Measurements from ENCODE around the gene SIRT3.
"Not testable (repeated sequence)": the region's sequence is repeated elsewhere in the genome, so short reads cannot be mapped to it uniquely, and the experiment has no call there.

Gene SIRT3

GRCh38 chr11:240315-240714 is 4.2 kb upstream of the SIRT3 start:
- no peak for DNase-seq (ENCODE audit: low spot score)

- DNase-seq (ENCODE audit: low spot score), result not testable (repeated sequence)
These were observed 2.2 kb upstream of the SIRT3 start for GRCh38 chr11:238346-238745.

DNA sequence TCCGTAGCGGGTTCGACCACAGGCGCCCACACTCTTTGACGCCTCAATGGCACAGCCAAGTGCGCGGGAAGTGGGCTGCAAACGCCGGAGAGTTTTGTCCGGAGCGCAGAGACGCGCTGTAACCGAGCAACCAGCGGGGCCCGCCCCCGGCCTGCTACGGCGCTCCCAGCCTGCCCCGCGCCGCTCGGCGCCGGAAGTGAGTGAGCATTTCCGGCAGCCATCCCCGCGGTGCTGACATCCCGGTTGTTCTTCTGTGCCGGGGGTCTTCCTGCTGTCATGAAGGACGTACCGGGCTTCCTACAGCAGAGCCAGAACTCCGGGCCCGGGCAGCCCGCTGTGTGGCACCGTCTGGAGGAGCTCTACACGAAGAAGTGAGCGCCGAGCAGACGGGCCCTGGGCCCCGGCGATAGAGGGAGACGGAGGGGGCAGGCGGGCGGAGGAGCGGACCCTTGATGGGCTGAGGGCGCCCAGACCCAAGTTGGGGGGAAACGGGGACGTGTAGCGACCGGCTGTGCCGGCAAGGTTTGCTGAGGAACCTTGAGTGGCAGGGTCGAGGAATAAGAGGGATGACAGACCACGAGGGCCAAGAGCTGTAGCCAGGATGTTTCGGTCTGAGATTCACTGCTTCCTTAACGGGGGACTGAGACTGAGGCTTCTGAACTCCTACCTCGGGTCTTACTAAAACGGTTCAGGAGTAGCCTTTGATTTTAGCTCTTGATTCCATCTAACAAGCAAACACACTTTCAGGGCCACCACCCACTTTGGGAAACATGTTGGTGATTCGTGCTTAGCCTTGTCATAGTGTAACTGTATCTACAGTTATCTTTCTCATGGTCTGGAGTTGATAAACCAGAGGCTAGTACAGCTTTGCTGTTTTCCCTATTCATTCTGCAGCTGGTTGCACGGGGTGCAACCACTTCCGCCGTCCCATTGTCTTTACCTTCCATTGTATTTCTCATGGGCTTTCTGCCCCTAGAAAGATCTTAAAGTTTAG is 929 bp upstream of the SIRT3 start, which contains the start of gene PSMD13:
Gene PSMD13, plus strand, starts transcription at position 203 of the 994 bp plus-strand sequence. Its CDS starts 74 bp downstream, at position 277.
- peak; percentile 81 for DNase-seq (ENCODE audit: low spot score)

GRCh38 chr11:235609-235996 is 539 bp downstream of the SIRT3 start:
- no peak for DNase-seq (ENCODE audit: low spot score)

GRCh38 chr11:235180-235579 is 962 bp downstream of the SIRT3 start:
- no peak for DNase-seq (ENCODE audit: low spot score)

- DNase-seq (ENCODE audit: low spot score), result no peak
These were observed 3.2 kb downstream of the SIRT3 start for GRCh38 chr11:232783-233565.

GRCh38 chr11:230431-230830 is 5.7 kb downstream of the SIRT3 start:
- DNase-seq (ENCODE audit: low spot score), result no peak

- DNase-seq (ENCODE audit: low spot score), result no peak
These were observed 8.2 kb downstream of the SIRT3 start for GRCh38 chr11:227824-228379.

DNA sequence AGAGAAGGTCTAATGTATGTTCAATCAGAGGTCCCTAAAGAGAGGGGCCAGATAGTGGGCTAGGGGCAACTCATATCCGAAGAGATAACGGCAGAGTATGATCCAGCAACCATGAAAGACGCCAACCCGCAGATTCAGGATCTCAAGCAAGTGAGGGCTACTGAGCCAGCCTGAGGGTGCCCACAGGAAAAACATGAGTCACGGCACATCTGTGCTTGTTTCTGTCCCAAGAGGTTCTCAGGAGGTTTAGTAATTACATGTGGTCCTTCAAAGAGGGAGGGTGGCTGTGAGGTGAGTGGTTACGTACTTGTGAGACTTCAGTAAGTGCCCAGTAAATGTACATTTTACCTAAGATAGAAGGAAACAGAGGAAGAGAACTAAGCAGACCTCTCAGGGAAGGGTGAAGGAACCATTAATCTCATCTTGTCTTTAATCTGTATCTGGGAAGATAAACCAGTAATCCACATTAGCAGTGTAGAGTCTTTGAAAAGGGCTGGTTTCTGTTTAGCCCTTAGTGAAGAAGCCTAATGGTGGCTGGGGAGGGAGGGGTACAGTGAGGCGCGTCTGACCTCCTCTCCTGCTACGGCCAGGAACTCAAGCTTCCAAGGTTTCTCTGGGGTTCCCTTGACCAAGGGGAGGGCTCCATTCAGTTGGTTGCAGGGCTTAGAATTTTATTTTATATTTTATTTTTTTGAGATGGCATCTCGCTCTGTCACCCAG is 10.2 kb downstream of the SIRT3 start:
- DNase-seq (ENCODE audit: low spot score), result no peak

GRCh38 chr11:224424-224823 is 11.7 kb downstream of the SIRT3 start:
- DNase-seq (ENCODE audit: low spot score), result no peak

GRCh38 chr11:223884-224283 is 12.3 kb downstream of the SIRT3 start:
- DNase-seq (ENCODE audit: low spot score), result no peak

DNA sequence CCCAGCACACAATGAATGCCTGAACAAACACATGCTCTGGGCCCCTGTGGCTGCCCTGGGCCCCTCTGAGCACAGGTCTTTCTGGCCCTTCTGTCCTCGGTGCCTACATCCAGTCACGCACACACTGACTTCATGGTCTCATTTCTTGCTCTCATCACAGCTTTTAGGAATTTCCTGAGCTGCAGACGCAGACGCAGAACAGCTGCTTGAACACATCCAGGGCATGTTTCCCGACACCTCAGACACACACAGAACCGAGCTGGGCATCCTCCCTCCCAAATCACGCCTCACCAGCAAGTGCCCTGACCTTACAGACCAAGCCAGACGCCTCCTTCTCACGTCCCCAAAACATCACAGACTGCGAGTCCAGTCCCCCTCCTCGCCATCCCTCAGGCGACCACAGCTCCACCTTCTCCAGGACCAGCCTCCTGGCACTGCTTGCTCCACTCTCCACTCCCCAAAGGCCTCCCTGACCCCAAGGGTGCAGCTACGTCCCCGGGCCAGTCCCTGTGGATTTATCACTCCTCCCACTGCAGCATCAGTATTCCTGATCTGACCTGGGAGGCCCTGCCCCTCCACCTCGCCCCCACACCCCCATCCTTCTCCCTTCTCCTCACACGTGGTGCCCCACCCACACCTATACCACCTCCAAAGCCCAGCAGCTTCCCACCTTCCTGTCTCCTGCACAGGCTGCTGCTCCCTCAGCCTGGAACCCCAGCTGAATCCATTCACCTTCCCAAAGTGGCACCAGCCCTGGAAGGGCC is 12.9 kb downstream of the SIRT3 start:
- no peak for DNase-seq (ENCODE audit: low spot score)

DNA sequence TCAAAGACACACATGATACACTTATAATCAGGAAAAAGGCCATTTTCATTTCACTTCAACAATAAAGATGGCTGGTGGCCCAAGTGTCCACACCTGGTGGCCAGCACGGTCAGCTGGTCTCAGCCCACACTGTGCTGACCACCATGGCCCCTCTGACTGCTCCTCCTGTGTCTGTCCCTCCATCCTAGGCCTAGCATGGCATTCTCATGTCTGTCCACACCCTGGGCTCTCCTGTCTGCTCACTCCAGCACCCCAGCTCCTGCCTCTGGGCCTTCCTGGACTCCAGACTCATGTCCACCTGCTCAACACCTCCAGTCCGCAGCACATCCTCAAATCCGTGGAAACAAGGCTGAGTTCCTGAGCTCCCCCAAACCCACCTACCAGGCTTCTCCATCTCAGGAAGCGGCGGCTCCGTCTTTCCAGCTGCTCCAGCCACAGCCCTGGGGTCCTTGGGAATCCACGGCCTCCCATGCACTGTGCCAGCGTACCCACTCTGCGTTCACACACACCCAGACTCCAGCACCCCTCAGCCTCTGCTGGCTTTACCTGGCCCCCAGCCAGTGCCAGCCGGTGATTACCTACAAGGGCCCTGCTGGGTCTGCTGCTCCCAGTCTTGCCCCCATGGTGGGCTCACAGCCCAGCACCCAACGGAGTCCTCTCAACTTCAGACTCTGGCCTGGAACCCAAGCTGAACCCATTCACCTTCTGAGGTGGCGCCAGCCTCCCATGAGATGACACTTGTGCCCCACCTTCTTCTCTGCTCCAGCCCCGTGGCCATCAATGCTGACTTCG is 13.9 kb downstream of the SIRT3 start:
- DNase-seq (ENCODE audit: low spot score), result no peak

DNA sequence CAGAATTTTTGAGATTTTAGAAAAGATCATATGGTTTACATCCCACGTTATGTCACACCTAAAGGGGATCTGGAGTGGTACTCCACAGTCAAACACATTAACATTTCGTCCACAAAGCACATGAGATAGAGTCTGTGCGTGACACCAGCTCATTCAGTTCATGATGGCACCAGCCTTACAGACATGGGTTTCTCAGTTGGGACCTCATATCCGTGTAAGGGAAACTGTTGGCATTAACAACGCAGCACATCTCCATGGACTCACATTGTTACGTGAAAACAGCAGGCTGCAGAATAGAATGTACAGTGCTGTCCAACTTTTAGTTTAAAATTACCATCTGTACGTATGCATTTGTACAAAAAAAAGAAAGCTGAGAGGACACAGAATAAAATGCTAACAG is 14.6 kb downstream of the SIRT3 start:
- no peak for DNase-seq (ENCODE audit: low spot score)

DNA sequence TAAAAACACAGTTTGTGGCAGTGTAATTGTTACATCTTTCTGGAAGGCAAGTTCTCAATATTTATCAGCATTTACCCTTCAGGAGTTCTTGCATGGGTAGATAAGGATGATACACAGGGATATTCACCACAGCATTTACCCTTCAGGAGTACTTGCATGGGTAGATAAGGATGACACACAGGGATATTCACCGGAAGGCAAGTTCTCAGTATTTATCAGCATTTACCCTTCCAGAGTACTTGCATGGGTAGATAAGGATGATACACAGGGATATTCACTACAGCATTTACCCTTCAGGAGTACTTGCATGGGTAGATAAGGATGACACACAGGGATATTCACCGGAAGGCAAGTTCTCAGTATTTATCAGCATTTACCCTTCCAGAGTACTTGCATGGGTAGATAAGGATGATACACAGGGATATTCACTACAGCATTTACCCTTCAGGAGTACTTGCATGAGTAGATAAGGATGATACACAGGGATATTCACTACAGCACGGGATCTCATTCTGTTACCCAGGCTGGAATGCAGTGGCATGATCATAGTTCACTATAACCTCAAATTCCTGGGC is 15.4 kb downstream of the SIRT3 start:
- DNase-seq (ENCODE audit: low spot score), result not testable (repeated sequence)

DNA sequence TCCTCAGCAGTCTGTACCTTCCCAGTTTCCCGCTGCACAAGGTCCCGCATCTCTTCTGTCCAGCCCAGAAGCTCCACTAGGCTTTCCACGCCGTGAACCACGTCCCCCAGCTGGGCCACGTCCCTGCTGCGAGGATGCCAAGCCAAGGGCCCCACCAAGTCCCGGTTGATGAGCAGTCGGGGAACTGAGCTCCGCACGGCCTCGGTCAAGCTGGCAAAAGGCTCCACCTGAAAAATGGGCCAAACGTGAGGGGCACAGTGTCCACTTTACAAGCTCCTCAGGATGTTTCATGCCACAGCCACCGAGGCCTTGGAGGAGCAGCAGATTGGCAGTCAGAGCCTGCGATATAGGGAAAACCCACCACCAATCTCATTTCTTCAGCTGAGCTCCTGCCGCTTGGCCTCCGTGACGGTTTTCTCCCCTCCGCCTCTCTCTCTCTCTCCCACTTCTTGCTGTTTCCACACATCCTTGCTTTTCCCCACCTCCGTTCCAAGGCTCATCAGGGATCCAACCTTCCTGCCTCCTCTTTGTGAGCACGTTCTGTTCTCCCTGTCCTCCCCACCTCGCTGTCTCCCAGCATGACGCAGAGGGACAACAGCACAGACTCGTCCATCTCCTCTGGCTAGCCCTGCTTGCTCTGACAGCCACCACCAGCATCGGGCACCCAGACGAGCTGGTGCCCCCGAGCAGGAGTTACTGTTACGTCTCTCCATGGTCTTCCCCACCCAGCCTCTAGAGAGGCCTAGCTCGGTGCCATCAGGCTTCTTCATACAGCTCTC is 17.1 kb downstream of the SIRT3 start:
- DNase-seq (ENCODE audit: low spot score), result no peak

GRCh38 chr11:217704-218103 is 18.4 kb downstream of the SIRT3 start:
- DNase-seq (ENCODE audit: low spot score), result no peak

GRCh38 chr11:216081-216974 is 19.8 kb downstream of the SIRT3 start:
- DNase-seq (ENCODE audit: low spot score), result peak; percentile 5
